HG03469 (cell line): Measurements from ENCODE around the gene PGBD2.
"Not testable (repeated sequence)": the region's sequence is repeated elsewhere in the genome, so short reads cannot be mapped to it uniquely, and the experiment has no call there.

Experiments
- ATAC-seq: cut with Tn5 transposase; IDR thresholded peaks from one replicate; pipeline ENCODE4 v1.9.1; 2021; ENCODE audit warnings: mild to moderate bottlenecking, moderate library complexity, moderate number of reproducible peaks; ENCODE audit not compliant: unreplicated experiment

The PGBD2 gene, protein sequence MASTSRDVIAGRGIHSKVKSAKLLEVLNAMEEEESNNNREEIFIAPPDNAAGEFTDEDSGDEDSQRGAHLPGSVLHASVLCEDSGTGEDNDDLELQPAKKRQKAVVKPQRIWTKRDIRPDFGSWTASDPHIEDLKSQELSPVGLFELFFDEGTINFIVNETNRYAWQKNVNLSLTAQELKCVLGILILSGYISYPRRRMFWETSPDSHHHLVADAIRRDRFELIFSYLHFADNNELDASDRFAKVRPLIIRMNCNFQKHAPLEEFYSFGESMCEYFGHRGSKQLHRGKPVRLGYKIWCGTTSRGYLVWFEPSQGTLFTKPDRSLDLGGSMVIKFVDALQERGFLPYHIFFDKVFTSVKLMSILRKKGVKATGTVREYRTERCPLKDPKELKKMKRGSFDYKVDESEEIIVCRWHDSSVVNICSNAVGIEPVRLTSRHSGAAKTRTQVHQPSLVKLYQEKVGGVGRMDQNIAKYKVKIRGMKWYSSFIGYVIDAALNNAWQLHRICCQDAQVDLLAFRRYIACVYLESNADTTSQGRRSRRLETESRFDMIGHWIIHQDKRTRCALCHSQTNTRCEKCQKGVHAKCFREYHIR

DNA sequence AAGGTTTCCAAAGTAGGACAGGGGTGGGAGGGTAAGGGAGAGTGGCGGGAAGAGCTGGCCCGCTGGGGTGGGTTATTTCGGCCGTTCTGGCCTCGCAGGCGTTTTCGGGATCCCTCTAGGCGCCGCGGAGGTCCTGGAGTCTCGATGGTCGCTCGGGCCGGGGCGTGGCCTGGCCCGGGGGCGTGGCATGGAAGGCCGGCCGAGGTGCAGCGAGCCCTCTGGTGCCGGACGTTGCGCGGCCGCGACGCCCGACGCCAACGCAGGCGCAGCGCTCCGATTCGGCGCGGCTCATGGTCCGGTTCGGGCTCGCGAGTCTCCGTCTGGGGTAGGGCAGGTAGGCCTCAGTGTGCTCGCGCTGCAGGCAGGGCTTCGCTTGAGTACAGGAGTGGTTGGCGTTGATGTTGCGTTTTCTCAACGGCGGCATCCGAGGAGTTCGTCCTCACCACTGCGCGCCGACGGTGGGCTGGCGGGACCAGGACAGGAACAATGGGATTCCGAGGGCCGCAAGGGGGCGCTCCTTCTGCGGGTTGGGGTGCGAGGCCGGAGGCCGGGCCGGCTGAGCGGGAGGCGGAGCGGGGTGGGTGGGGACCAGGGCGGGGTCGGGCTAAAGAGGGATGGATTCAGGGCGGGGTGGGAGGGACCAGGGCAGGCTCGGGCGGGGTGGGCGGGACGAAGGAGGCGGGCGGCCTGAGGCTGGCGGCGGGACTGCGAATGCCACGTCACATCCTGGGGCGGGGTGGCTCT is at the start of gene PGBD2:
Gene PGBD2, plus strand, starts transcription at position 227 of the 744 bp plus-strand sequence. CDS start 7,628 bp downstream, outside the sequence.
- ATAC-seq = peak; percentile 86

DNA sequence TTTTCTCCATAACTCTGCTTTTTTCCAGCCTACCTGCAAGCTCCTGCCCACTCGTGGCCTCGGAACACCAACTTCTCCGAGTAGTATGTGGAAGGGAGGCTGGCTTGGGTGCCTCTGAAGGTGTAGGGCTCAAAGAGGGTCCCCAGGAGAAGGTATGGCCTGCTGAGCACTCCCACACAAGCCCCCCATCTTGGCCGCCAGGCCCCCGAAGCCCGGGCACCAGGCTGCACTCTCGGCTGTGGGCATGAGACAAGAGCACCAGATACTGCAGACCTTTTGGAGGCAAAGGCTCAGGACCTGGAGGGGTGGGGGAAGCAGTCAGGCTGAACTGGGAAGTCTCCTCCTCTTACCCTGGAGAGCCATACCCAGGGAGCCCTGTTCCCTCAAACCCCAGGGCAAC is 48.8 kb upstream of the PGBD2 start:
- ATAC-seq = no peak

DNA sequence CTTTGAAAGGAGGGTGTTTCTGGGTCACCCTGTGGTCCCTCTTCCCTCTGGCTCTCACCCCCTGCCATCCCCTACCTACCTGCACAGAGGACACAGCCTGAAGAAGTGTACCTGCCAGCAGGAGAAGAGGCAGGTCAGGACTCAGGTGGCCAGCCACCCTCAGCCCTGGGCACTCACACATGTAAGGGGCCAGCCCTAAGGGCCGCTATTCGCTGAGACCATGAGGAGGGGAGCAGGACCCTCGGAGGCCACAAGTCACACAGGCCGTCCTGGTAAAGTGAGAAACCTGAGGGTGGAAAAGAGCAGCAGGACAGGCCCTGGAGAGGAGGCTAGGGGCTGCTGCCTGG is 48.3 kb upstream of the PGBD2 start:
- ATAC-seq = no peak

DNA sequence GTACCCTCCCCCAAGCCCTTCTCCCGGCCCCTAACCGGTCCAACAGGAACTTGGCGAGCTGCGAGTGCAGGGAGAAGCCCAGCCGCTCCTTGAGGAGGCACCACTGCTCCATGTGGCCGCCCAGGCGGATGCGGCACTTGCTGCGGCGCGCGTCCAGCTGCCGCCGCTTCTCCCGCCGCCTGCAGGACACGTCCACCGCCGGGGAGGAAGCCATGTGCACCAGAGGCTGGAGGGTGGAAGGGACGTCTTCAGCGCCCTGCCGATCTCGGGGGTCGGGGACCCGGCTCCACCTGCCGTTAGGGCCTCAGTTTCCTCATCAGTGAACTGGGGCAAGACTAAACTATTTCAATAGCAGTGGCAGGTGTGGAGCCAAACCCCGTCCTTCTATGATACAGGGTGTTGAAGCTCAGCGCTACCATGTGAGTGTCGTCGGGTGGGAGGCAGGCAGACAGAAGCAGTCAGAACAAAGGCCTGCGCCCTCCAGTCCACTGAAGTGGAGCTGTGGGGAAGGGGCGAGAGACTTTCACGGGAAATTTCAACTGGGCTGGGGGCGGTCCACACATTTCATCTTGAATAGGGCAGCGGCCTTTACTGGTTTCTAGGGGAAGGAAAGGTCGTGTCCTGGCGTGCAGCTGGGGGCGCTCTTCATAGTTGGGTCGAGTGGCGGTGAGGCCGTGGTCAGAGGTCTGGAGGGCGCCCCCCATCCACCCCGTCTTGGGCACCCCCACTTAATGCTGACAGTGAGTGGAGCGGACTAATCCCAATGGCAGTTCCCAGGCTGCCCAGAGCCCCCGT is 47.7 kb upstream of the PGBD2 start:
- ATAC-seq = peak; percentile 5

DNA sequence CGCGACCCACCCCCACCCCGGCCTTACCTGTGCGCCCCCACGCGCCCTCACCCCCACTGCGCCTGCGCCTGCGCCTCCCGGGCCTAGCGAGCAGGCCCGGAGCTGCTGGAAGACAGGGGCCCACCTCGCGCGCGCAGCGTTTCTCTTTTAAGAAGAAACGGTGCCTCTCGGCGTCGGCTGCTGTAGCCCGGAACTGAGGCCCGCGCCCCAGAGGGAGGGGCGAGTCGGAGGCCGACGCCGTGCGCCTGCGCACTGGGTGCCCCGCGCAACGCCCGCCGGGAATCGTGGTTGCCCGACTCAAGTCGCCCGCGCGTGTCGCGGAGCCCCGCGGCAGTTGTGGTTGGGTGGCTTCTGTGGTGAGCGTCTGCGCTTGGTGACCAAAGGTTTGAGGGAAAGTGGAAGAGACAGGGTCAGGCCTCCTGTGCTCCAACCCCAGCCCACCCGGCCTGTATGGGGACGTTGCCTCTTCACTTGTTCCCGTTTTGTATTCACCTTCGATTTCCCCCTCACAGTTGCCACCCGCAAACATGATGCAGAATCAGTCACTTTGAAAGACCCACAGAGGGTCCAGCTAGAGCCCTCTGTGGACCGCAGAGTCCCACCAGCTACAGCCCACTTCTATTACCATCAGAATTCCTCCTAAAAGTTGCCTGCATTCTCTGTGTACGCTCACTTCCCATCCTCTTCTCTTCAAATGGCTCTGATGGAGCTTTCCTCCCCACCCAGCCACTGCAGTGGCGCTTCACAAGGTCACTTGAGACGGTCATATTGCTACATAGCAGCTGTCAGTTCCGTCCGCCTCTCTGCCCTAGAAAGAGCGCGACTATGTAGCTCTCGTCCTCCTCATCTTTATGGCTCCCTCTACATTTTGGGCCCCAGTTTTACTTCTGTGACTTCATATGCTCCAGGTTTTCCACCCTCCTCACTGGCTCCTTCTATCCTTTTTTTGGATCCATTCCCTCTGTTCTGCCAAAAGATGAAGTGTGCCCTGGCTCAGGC is 46.8 kb upstream of the PGBD2 start, which contains the start of gene ZNF692:
Gene ZNF692, minus strand, starts transcription at position 195 of the 999 bp plus-strand sequence. CDS start 776 bp downstream, outside the sequence.
- peak; percentile 72 for ATAC-seq

DNA sequence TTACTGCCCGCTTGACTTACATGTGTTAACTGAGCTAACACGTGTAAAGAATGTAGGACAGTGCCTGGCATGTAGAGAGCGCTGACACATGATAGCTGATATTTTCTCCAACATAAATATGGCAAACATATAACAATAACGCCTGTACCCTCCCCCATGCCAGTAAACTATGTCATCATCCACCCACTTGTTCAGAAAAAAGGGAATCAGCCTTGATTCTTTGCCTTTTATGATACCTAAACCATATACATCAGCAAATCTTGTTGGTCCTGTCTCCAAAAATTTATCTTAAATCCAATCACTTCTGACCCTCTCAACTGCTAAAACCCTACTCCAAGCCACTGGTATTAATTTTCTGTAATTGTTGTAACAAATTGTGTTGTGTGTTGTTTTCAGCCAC is 46.0 kb upstream of the PGBD2 start:
- no peak for ATAC-seq

DNA sequence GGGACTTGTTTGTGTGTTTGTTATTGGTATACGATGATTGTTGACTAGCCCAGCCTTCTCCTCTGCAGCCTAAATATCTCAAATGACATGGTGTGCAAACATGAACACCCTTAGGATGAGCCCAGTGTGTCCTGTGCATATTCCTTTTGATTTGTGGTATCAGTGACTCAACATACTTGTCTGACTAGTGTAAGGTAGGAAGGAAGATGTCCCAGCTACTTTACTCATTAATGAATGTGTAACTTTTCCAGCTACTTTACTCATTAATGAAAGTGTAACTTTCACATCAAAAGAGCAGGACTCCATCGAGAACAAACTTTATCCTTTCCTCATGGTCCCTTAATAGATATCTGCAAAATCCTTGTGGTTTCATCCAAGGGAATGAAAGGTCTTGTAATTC is 44.4 kb upstream of the PGBD2 start:
- ATAC-seq = no peak

DNA sequence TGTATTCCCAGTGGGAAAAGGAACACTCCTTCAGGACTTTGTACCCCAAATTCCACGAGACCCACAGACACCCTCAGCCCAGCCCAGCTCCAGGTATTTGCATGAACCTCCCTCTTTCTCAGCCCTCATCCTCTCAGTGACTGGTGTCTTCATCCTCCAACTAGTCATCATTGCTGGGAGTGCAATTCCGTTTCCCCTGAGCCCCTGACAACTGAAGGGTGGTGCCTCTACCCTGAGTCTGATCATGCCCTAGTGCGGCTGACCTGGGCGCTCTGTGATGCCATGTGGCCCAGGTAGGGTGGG is 43.4 kb upstream of the PGBD2 start:
- ATAC-seq = no peak

DNA sequence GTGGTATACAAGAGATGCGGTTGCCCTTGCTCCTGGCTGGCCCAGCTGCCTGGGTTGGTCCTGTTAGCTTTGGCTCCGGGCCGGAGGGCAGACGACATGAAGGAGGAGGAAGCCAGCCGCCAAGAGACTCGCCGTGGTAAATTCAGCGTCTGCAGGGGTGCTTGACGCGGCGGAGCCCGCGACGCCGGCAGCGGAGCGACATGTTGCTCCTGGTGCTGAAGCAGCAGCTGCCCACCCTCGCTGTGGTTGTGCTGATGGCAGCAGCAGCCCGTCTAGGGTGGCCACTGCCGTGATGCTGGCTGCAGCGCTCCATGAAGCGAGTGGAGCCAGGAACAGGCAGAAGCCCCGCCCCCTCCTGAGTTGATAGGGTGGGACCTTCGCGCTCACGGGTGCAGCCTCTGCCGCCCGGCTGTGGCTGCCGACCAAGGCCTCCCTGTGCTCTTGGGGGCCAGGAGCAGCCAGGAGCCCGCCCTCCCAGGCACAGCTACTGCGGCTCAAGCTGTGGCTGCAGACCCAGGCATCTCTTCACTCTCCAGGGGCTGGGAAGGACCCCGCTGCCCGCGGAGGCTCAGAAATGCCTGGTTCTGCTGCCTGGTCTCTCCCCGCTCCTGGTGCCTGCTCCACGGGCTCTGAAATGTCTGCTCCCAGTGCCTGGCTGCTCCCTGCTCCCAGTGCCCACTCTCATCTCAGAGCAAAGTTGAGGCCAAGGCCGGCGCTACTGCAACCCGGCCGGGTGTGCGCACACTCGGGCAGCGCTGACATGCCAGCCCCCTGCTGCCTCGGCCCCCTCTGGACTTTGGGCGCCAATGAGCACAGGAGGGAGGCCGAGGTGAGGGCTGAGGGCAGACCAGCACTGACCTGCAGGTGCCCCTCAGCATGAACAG is 42.8 kb upstream of the PGBD2 start:
- peak; percentile 53 for ATAC-seq

DNA sequence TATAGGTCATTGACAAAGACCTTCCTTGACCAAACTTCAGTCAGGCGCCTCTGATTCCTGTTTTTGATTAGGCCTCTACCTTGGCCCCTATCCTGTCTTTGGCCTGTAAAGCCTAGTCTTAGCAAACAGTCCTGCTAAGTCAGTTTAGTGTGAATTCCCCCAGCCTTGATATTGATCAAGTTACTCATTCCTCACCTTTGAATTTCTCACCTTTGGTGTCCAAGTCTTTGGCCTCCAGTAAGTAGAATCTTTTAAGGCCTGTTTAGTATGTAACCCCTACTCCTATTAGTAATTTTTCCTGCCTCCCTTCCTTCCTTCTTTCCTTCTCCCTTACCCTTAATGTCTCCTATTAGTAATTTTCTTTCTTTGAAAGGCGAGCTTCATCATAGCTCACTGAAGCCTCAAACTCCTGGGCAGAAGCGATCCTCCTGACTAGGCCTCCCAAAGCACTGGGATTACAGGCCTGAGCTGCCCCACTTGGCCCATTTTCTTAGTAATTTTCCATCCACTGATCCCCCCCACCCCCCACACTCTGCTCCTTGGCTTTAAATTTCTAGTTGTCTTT is 34.1 kb upstream of the PGBD2 start:
- ATAC-seq = no peak

DNA sequence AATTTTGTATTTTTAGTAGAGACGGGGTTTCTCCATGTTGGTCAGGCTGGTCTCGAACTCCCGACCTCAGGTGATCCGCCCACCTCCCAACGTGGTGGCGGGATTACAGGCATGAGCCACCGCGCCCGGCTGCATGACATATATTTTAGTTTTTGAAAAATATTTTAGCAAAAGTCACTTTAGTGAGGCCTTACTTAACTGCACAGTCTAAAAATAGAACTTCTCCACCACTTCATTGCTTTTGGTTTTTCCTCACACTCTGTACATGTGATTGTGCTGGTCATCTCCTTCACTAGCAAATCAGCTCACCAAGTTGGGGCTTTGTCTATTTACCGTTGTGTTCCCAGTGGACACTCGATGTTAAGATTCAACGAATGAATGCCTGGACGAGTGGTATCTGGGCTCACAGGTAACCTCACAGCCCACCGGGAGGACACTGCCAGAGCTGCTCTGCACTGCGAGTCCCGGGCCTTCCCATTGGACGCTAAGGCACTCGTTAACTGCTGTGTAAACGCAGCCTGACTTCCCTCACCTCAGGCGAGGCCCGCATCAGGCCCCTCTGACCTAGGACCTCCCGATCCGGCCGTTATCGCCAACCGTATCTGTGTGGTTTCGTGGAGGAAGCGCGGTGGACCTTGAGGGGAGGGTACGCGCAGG is 33.2 kb upstream of the PGBD2 start:
- ATAC-seq = peak; percentile 20

DNA sequence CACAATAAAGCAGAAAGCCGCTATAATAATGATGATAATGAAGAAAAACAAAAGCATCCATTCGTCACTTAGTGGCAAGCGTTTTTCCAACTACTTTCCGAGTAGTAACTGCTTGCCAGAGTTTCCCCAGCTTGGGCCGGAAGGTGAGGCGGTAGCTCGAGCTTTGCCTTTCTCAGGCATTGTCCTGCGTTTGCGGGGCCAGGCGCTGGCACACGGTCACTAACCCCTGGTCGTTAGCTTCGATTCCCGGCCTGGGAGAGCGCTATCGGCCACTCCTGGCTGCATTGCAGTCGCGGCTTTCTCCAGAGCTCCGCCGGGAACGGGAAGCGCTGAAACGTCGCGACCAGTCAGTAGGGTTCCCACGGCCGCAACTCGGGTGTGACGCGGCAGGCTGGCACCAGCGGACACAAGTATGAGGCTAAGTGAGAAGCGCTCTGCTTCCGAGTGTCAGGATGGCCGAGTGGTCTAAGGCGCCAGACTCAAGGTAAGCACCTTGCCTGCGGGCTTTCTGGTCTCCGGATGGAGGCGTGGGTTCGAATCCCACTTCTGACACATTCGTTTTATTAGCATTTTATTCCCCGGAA is 32.5 kb upstream of the PGBD2 start:
- peak; percentile 64 for ATAC-seq

DNA sequence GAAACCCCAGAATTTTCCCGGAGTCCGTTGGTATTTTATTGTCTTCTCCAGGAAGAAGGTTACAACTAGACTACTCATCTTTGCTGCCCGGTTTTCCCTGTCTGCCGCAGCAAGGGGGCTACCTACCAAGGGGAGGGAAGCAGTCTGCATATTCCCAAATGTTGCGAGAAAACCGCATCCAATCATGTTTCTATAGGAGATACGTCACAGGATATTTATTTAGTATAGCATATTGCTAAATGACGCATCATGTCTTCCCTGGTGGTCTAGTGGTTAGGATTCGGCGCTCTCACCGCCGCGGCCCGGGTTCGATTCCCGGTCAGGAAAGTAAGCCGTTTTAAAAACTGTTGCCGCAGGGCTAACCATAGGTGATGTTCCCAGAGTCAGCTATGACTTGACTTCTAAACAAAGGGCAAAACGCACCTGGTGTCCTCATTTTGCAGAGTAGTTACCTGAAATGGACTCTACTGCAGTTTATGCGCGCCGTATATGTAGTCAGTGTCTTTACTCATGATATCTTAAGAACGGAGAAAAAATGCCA is 32.0 kb upstream of the PGBD2 start:
- peak; percentile 54 for ATAC-seq

DNA sequence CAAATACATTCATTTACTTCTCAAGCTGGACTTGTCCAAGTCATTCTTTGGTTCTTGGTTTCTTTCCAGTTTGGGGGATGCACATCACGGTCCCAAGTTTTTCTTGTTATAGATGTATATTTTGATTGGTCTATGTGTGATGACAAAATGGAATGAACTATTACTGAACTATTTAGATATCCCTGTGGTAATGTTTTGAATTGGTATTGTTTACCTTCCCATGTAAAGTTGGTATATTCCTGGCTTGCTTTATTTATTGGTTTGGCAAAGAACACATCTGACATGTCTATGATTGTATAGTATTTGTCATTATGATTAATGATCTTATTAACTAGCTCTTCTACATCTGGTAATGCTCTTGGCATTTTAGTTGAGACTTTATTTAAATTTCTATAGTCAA is 24.8 kb upstream of the PGBD2 start:
- no peak for ATAC-seq

DNA sequence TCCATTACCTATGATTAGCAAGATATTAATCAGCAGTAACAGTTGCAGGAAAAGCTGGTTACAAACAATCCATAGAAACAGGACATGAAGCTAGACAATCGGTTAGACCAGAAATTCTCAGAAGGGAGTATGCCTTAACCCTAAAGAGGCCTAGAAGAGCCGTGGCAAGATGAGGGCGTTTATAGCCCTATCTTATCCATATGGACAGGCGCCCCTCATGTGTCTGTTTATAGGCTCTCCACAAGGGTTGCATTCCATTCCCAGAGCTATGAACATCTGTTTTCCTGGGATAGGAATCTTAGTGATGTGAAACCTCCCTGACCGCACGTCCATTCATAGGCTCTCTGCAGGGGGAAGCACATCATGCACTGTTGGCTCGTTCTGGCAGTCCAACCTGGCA is 23.6 kb upstream of the PGBD2 start:
- not testable (repeated sequence) for ATAC-seq

DNA sequence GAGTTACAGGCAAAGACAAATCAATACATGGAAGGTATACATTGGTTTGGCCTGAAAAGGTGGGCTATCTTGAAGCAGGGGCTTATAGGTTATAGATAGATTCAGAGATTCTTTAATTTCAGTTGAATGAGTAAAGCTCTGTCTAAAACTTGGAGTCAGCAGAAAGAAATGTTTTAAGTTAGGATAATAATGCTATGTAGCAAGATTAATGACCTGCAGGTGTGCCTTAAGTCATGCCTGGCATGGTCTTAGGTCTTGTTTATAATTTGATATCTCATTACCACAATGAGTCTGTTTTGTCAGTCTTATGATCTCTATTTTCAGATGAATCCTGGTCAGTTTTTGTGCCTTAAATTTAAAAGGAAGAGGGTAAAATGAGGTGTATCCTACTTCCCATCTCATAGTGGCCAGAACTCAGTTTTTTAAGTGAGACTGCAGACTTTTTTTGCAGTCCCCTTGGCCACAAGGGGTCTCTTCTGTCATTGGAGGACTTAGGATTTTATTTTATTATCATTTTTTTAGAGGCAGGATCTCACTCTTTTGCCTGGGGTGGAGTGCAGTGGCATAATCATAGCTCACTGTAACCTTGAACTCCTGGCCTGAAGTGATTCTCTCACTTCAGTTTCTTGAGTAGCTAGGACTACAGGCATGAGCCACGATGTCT is 21.3 kb upstream of the PGBD2 start:
- ATAC-seq = no peak

DNA sequence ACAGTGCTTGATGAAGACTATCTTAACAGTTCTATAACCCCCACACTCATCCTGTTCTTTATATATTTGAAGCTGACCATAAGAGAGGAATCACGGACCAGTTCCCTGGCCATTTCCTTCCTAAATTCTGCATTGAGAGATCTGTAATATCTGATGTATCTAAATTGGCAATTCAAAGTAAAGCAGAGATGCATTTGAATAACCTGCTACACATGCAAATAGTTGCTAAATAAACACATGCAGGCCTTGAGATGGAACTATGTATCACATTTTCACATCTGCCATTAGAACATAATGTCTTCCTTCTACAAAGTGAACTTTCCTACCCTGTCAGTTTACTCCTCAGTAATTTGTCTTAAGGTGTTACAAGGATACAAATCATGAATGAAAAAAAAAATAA is 20.4 kb upstream of the PGBD2 start:
- ATAC-seq = no peak
